OCI-LY3 (cell line): ENCODE results near the gene LYZL1.

Experiments
- CTCF ChIP-seq: fragments of 200-600, 300-600 bp; sonication (generic); IDR thresholded peaks from 2 replicates; pipeline ENCODE4 v1.5.1; 2014; ENCODE audit warnings: antibody characterized with exemption, low read length, low read depth
- EZH2phosphoT487 ChIP-seq: fragments of 200-600 bp; shearing (Covaris generic); IDR thresholded peaks from 2 replicates; pipeline ENCODE4 v1.6.1; 2018; ENCODE audit warnings: antibody characterized with exemption, mixed run types, low read depth

GRCh38 chr10:29287635-29288034, 1.2 kb upstream of the LYZL1 start:
- TF ChIP-seq CTCF = no peak
- no peak for TF ChIP-seq EZH2phosphoT487
